Endothelial cell of umbilical vein (primary cell): ENCODE measurements around the gene CCP110. TPM values are rescaled to one million over a fixed set of nuclear protein-coding genes. Genes with fewer than 3 reads are reported as not detected.

Source experiments
- BruUV-seq: library from RNA; stranded (reverse); fragments of 400-500 nt; replicated peaks from 2 replicates; lab custom pipeline; 2021; lab: Mats Ljungman, UMichigan
- CTCF ChIA-PET: fragments of 300-600, 350-600 bp; sonication (Branson Sonifier 250); formaldehyde crosslinking; loops from one replicate; lab custom pipeline; 2021; ENCODE audit warnings: antibody characterized with exemption, inconsistent platforms; lab: Charles Lee
- POLR2A ChIA-PET: fragments of 300-600, 350-600 bp; sonication (Branson Sonifier 250); formaldehyde crosslinking; loops from one replicate; lab custom pipeline; 2021; ENCODE audit warnings: antibody characterized with exemption, inconsistent platforms; lab: Charles Lee
- DNase-seq: peaks from one replicate; pipeline ENCODE4 v3.0.0-alpha.2; 2011; ENCODE audit warnings: low read depth, low spot score
- FAIRE-seq: peaks from 2 replicates; lab custom pipeline; 2011; peaks lifted over from hg19 to GRCh38; lab: Jason Lieb, UNC
- H2AFZ ChIP-seq: 2 replicates; pipeline ENCODE4 v1.6.0; 2012; ENCODE audit warnings: low read depth, low read length, control low read depth, inconsistent platforms
- H3K27ac ChIP-seq: 2 replicates; pipeline ENCODE4 v1.5.1; 2011; ENCODE audit warnings: low read depth, mild to moderate bottlenecking, control low read depth, low read length, moderate library complexity; ENCODE audit not compliant: insufficient read depth
- H3K27me3 ChIP-seq, 2 experiments: 2 replicates each; pipeline versions ENCODE4 v1.6.0 to v1.6.1; 2011; ENCODE audit warnings: low read length in 2 of 2, mixed read lengths in 1 of 2; ENCODE audit not compliant: control insufficient read depth in 2 of 2, insufficient read depth in 2 of 2
- H3K36me3 ChIP-seq, 2 experiments: 2 replicates in 1 of 2; 3 replicates in 1 of 2; pipeline ENCODE4 v1.5.1; 2011; ENCODE audit warnings: low read length in 2 of 2, mild to moderate bottlenecking in 1 of 2, moderate library complexity in 1 of 2; ENCODE audit not compliant: control insufficient read depth in 2 of 2, insufficient read depth in 2 of 2; ENCODE audit errors: extremely low read depth in 1 of 2
- H3K4me1 ChIP-seq: 3 replicates; pipeline ENCODE4 v1.5.1; 2011; ENCODE audit warnings: mild to moderate bottlenecking, low read length; ENCODE audit not compliant: control insufficient read depth, insufficient read depth; ENCODE audit errors: extremely low read depth
- H3K4me2 ChIP-seq: 2 replicates; pipeline ENCODE4 v1.6.1; 2011; ENCODE audit warnings: low read length, control low read depth, mixed read lengths; ENCODE audit not compliant: insufficient read depth
- H3K4me3 ChIP-seq, 3 experiments: fragments of 200-600 bp in 1 of 3; sonication (generic), shearing (Covaris generic) in 1 of 3; replicated peaks in 1 of 3; 2 replicates each; pipeline ENCODE4 v1.5.1; 2011 to 2016; ENCODE audit warnings: control low read depth in 3 of 3, low read length in 3 of 3, mild to moderate bottlenecking in 2 of 3, inconsistent platforms in 1 of 3, low read depth in 1 of 3, moderate library complexity in 1 of 3; ENCODE audit not compliant: insufficient read depth in 1 of 3
- H3K79me2 ChIP-seq: 2 replicates; pipeline ENCODE4 v1.6.0; 2012; ENCODE audit warnings: low read length, inconsistent platforms; ENCODE audit not compliant: control insufficient read depth, insufficient read depth
- H3K9ac ChIP-seq: replicated peaks from 2 replicates; pipeline ENCODE3; 2011; ENCODE audit warnings: low read length, control low read depth; ENCODE audit not compliant: insufficient read depth; ENCODE audit errors: extremely low read depth
- H3K9me1 ChIP-seq: replicated peaks from 3 replicates; pipeline ENCODE4 v1.6.0; 2011; ENCODE audit warnings: mild to moderate bottlenecking, low read length; ENCODE audit not compliant: control insufficient read depth, insufficient read depth; ENCODE audit errors: extremely low read depth
- H3K9me3 ChIP-seq: replicated peaks from 2 replicates; pipeline ENCODE4 v1.5.1; 2012; ENCODE audit warnings: low read length, inconsistent platforms; ENCODE audit not compliant: control insufficient read depth, insufficient read depth
- H4K20me1 ChIP-seq: replicated peaks from 2 replicates; pipeline ENCODE3; 2011; ENCODE audit warnings: mild to moderate bottlenecking, low read length; ENCODE audit not compliant: control insufficient read depth, insufficient read depth; ENCODE audit errors: extremely low read depth
- CTCF ChIP-seq, 2 donors: IDR thresholded peaks; 1 replicate in 1 of 2; 2 replicates in 1 of 2; pipeline ENCODE4 v1.5.1; 2011; ENCODE audit warnings: low read length in 2 of 2, mild to moderate bottlenecking in 2 of 2, moderate library complexity in 2 of 2, control low read depth in 1 of 2, inconsistent platforms in 1 of 2, low read depth in 1 of 2; ENCODE audit not compliant: insufficient read depth in 1 of 2; ENCODE audit errors: extremely low read depth in 1 of 2
- EZH2 ChIP-seq: IDR thresholded peaks from 2 replicates; pipeline ENCODE4 v1.6.1; 2012; ENCODE audit warnings: borderline replicate concordance, low read depth, mild to moderate bottlenecking, moderate library complexity, low read length, inconsistent platforms; ENCODE audit not compliant: severe bottlenecking
- FOS ChIP-seq: IDR thresholded peaks from 2 replicates; pipeline ENCODE4 v1.6.1; 2011; ENCODE audit warnings: mild to moderate bottlenecking, low read length, moderate library complexity, borderline replicate concordance; ENCODE audit not compliant: insufficient read depth
- GATA2 ChIP-seq: IDR thresholded peaks from 2 replicates; pipeline ENCODE4 v1.7.0; 2011; ENCODE audit warnings: low read depth, mild to moderate bottlenecking, moderate library complexity, mixed read lengths, low read length; ENCODE audit not compliant: insufficient read length, insufficient read depth
- JUN ChIP-seq: IDR thresholded peaks from 2 replicates; pipeline ENCODE4 v1.6.1; 2011; ENCODE audit warnings: borderline replicate concordance, low read depth; ENCODE audit not compliant: insufficient read length, insufficient read depth
- MAX ChIP-seq: IDR thresholded peaks from 2 replicates; pipeline ENCODE4 v1.6.1; 2011; ENCODE audit not compliant: insufficient read depth, insufficient read length
- MYC ChIP-seq: IDR thresholded peaks from one replicate; pipeline ENCODE4 v1.6.1; 2011; ENCODE audit warnings: mild to moderate bottlenecking, low read depth, low read length
- POLR2A ChIP-seq: IDR thresholded peaks from 2 replicates; pipeline ENCODE4 v1.6.1; 2012; ENCODE audit warnings: low read depth, mild to moderate bottlenecking, control low read depth, low read length
- POLR2AphosphoS5 ChIP-seq: IDR thresholded peaks from 2 replicates; pipeline ENCODE4 v1.6.1; 2012; ENCODE audit warnings: low read depth, mild to moderate bottlenecking, control low read depth, low read length, moderate library complexity; ENCODE audit not compliant: insufficient read depth
- dilution Hi-C: fragments of 300-500 bp; cut with MboI; formaldehyde crosslinking; loops from one replicate; pipeline ENCODE4 v1.15.0; 2019; ENCODE audit warnings: low sequenced_read_pairs; ENCODE audit not compliant: extremely low pct_ligation_motif_present
- intact Hi-C: fragments of 100-400 bp; cut with micrococcal nuclease; formaldehyde crosslinking; loops from one replicate; pipeline ENCODE4 v1.10.0; 2022
- polyA plus RNA-seq, 4 experiments: library from polyadenylated mRNA; depleted of rRNA in 3 of 4; stranded (reverse) in 3 of 4; unstranded in 1 of 4; fragments of >200 nt; gene quantifications; 2 replicates each; pipeline versions ENCODE4 v1.2.1 to v1.2.3, GENCODE V29; 2011 to 2012; ENCODE audit warnings: missing spikeins in 1 of 4
- total RNA-seq: library from RNA; stranded (reverse); gene quantifications from 2 replicates; pipeline ENCODE4 v1.2.3, GENCODE V29; 2021

Gene CCP110
- total and polyA plus RNA-seq, 2 donors (not counting 3 experiments of a cell fraction or from before 2014, with no cell fraction given): 3.7 to 16.5 TPM

GRCh38 chr16:19503461-19504075, 20.2 kb upstream of the CCP110 start:
- Histone ChIP-seq H3K27ac (no peak overlapping the region), H3K9me3 (no peaks in the 10 kb centered on the region), H2AFZ (no peak overlapping the region), H3K4me2 (no peak overlapping the region), H4K20me1 (no peaks in the 10 kb centered on the region), H3K4me1 (peaks cover 7% of the 10 kb centered on the region), H3K27me3 (no peaks in the 10 kb centered on the region), H3K9ac (no peak overlapping the region), H3K79me2 (no peaks in the 10 kb centered on the region), H3K9me1 (no peaks in the 10 kb centered on the region), H3K4me3 (no peak overlapping the region), H3K36me3 (peaks cover 2 to 10% of the 10 kb centered on the region in 2 experiments)
- dilution Hi-C loops (no loop called here), intact Hi-C loops (loop anchor here (5.0 kb wide), 1 partner anchor 101 kb away; no protein-coding TSS in a partner anchor)
- BruUV-seq: no TSS peak
- FAIRE-seq (no peak), DNase-seq (no peak)
- TF ChIP-seq GATA2 (no peak), CTCF (IDR thresholded peaks at IDR 0.05; ENCODE audit: extremely low read depth in 1 of 2, insufficient read depth in 1 of 2, low read depth in 1 of 2, low read length in 2 of 2) (no peak), JUN (no peak), FOS (no peak), MYC (no peak), POLR2AphosphoS5 (no peak), POLR2A (no peak), EZH2 (no peak), MAX (no peak)
- POLR2A ChIA-PET: no interaction called here
- CTCF ChIA-PET: interaction anchor here (1.1 to 3.4 kb wide), 23 partner anchors 9 to 703 kb away, joined by 3 to 71 read pairs (median 5); partner anchors contain the start of genes ARL6IP1, CCP110, GDE1 and TMC7
